ENCODE measurements around the gene ST3GAL3.

DNA sequence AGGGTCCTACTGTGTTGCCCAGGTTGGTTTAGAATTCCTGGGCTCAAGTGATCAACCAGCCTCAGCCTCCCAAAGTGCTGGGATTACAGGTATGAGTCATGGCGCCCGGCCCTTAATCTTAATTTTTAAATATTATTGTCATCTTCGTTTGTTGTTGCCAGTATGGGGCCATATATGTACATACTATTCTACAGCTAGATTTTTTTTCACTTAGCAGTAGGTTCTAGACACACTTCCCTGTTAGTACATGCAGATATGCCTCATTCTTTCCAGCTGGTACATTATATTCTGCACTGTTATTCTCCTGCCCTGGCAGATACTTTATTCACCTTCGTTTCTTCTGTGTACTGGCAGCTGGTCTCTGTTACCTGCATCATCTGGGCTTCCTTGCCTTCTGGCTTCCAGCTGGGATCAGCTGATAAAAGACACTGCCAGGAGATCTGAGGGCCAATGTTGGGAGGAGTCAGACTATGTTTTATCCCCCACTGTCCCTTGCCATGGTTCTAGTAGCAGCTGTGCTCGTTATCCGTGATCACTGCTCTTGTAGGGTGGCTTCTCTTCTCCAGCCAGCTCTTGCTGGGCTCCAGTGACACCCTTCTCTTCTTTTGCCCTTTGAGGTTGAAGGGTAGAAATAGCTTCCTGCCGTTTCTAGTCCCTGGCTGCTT, 24.7 kb downstream of the ST3GAL3 start:
- TF ChIP-seq, protein P1, sequence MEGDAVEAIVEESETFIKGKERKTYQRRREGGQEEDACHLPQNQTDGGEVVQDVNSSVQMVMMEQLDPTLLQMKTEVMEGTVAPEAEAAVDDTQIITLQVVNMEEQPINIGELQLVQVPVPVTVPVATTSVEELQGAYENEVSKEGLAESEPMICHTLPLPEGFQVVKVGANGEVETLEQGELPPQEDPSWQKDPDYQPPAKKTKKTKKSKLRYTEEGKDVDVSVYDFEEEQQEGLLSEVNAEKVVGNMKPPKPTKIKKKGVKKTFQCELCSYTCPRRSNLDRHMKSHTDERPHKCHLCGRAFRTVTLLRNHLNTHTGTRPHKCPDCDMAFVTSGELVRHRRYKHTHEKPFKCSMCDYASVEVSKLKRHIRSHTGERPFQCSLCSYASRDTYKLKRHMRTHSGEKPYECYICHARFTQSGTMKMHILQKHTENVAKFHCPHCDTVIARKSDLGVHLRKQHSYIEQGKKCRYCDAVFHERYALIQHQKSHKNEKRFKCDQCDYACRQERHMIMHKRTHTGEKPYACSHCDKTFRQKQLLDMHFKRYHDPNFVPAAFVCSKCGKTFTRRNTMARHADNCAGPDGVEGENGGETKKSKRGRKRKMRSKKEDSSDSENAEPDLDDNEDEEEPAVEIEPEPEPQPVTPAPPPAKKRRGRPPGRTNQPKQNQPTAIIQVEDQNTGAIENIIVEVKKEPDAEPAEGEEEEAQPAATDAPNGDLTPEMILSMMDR (IDR thresholded peaks at IDR 0.05), result no peak
- no peak for TF ChIP-seq POLR2A (IDR thresholded peaks at IDR 0.05)

Measured in Peyer's patch (tissue), 4 donors.